Hair follicular keratinocyte (primary cell): Measurements from ENCODE around the gene SLC9A3. TPM values are rescaled to one million over a fixed set of nuclear protein-coding genes. Genes with fewer than 3 reads are reported as not detected.

ENCODE experiments used
- total RNA-seq: library from RNA; depleted of rRNA; stranded (reverse); fragments of >200 nt; gene quantifications from 2 replicates; pipeline ENCODE4 v1.2.3, GENCODE V29; 2015

SLC9A3 gene
- total RNA-seq = 1.2 and 2.2 TPM in 2 replicates

GRCh38 chr5:524234-524972 is at the start of gene SLC9A3:
Gene SLC9A3, minus strand, starts transcription at chr5:524449.

DNA sequence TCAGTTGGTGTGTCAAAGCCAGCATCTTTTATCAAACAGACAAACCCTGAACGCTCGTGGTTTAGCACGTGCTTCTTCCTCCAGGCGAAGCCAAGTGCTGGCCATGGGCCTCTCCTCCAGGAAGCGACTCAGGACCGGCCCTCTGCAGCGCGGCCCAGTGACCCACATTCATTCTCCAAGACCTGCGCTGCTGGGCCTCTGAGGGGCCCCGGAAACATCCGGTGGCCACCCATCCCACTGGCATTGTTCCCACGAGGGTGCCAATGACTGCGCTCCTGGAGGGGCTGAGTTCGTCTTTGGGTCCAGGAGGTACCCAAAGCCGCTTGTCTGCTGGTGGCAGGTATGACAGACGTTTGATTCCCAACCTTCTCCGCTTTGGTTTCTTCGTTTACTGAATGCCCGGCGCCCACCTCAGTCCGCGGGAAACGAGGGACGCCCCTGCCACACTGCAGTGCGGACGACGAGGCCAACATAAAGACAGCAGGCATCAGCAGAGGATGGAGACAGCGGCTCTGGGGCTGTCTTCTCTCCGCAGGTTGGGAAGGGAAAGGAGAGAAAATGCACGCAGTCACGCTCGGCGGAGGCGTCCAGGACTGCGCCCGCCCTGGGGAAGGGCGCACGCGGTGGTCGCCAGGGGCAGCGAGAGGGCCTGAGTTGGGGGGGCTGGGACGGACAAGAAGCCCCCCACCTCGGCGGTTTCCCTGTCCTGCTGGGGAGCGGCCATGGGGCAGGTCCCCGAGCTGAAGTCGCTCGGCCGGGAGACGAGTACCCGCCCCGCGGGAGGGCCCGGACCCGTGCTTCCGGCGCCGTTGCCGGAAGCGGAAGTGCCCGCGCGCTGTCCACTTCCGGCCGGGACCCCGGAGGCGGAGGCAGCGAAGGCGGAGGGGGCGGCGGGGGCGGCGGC is 81.7 kb downstream of the SLC9A3 start, which contains the start of gene EXOC3:
EXOC3 (plus strand) TSS at position 842 of the 904 bp plus-strand sequence. CDS start 3,030 bp downstream, outside the sequence.

Other genes with a start within 250 kb of the SLC9A3 start
- 0.72 and 0.94 TPM in 2 replicates for gene AHRR, start 202.7 kb downstream of the SLC9A3 start, total RNA-seq
- 14.9 and 18.7 TPM in 2 replicates for gene EXOC3, start 81.3 kb downstream of the SLC9A3 start, total RNA-seq
- 4.2 and 7.4 TPM in 2 replicates for gene CEP72, start 87.9 kb upstream of the SLC9A3 start, total RNA-seq
- gene TPPP, start 168.9 kb upstream of the SLC9A3 start, total RNA-seq = 0.49 and 0.94 TPM in 2 replicates